Muscle layer of duodenum (tissue), 2 donors: Measurements from ENCODE around the gene CXCL1.

Experiments used
- H3K27ac ChIP-seq: one replicate; pipeline ENCODE4 v1.7.0; 2013; ENCODE audit warnings: mild to moderate bottlenecking, low read length
- H3K27me3 ChIP-seq: one replicate; pipeline ENCODE4 v1.7.0; 2013; ENCODE audit warnings: low read depth, mild to moderate bottlenecking, control low read depth, low read length
- H3K36me3 ChIP-seq, 2 donors: one replicate each; pipeline ENCODE4 v1.7.0; 2013; ENCODE audit warnings: low read length in 2 of 2, control low read depth in 1 of 2, mild to moderate bottlenecking in 1 of 2; ENCODE audit not compliant: insufficient read depth in 2 of 2, control insufficient read depth in 1 of 2
- H3K4me1 ChIP-seq, 2 donors: one replicate each; pipeline ENCODE4 v1.7.0; 2013; ENCODE audit warnings: low read length in 2 of 2, mild to moderate bottlenecking in 2 of 2, control low read depth in 1 of 2, moderate library complexity in 1 of 2; ENCODE audit not compliant: insufficient read depth in 2 of 2, control insufficient read depth in 1 of 2
- H3K4me3 ChIP-seq, 2 donors: one replicate each; pipeline ENCODE4 v1.7.0; 2013; ENCODE audit warnings: low read length in 2 of 2, low read depth in 1 of 2, mild to moderate bottlenecking in 1 of 2
- H3K9me3 ChIP-seq, 2 donors: one replicate each; pipeline ENCODE4 v1.7.0; 2013; ENCODE audit warnings: low read length in 2 of 2, control low read depth in 1 of 2, mild to moderate bottlenecking in 1 of 2; ENCODE audit not compliant: control insufficient read depth in 1 of 2
- donor health status: healthy.

Gene CXCL1

GRCh38 chr4:73866246-73866645 lies 2.9 kb upstream of the CXCL1 start:
- peaks cover 11% of the 10 kb centered on the region for H3K27me3 ChIP-seq
- no peaks in the 10 kb centered on the region for H3K36me3 ChIP-seq
- no peak overlapping the region for H3K4me3 ChIP-seq
- no peak overlapping the region for H3K27ac ChIP-seq
- no peaks in the 10 kb centered on the region for H3K9me3 ChIP-seq
- no peaks in the 10 kb centered on the region for H3K4me1 ChIP-seq

- H3K36me3 ChIP-seq: no peaks in the 10 kb centered on the region
- H3K4me1 ChIP-seq: no peaks in the 10 kb centered on the region
- H3K27me3 ChIP-seq: peaks cover 11% of the 10 kb centered on the region
- H3K4me3 ChIP-seq: peak overlapping the region in 1 of 2 donors; percentile 62
- H3K9me3 ChIP-seq: no peaks in the 10 kb centered on the region
- H3K27ac ChIP-seq: no peak overlapping the region
These were observed 1.4 kb upstream of the CXCL1 start for GRCh38 chr4:73867783-73868182.

- H3K4me3 ChIP-seq: peak overlapping the region; percentile 57 to 62
- H3K4me1 ChIP-seq: no peaks in the 10 kb centered on the region
- H3K27me3 ChIP-seq: peaks cover 11% of the 10 kb centered on the region
- H3K36me3 ChIP-seq: no peaks in the 10 kb centered on the region
- no peak overlapping the region for H3K27ac ChIP-seq
- H3K9me3 ChIP-seq: no peaks in the 10 kb centered on the region
These were observed 725 bp upstream of the CXCL1 start for GRCh38 chr4:73868206-73869129.

GRCh38 chr4:73870260-73870659 lies 1.1 kb downstream of the CXCL1 start:
- Histone ChIP-seq H3K36me3 (no peaks in the 10 kb centered on the region), H3K4me1 (no peaks in the 10 kb centered on the region), H3K27ac (no peak overlapping the region), H3K9me3 (no peaks in the 10 kb centered on the region), H3K4me3 (no peak overlapping the region), H3K27me3 (peaks cover 11% of the 10 kb centered on the region)

- Histone ChIP-seq H3K9me3 (no peaks in the 10 kb centered on the region), H3K27me3 (peaks cover 11% of the 10 kb centered on the region), H3K4me1 (no peaks in the 10 kb centered on the region), H3K36me3 (no peaks in the 10 kb centered on the region), H3K4me3 (no peak overlapping the region), H3K27ac (no peak overlapping the region)
These were observed 1.6 kb downstream of the CXCL1 start for GRCh38 chr4:73870768-73871167.

GRCh38 chr4:73871511-73872310 lies 2.5 kb downstream of the CXCL1 start:
- Histone ChIP-seq H3K27ac (no peak overlapping the region), H3K9me3 (no peaks in the 10 kb centered on the region), H3K4me3 (no peak overlapping the region), H3K27me3 (peaks cover 11% of the 10 kb centered on the region), H3K4me1 (no peaks in the 10 kb centered on the region), H3K36me3 (no peaks in the 10 kb centered on the region)

GRCh38 chr4:73872316-73873108 lies 3.3 kb downstream of the CXCL1 start:
- Histone ChIP-seq H3K27ac (no peak overlapping the region), H3K4me3 (no peak overlapping the region), H3K36me3 (no peaks in the 10 kb centered on the region), H3K27me3 (peaks cover 11% of the 10 kb centered on the region), H3K4me1 (no peaks in the 10 kb centered on the region), H3K9me3 (no peaks in the 10 kb centered on the region)

GRCh38 chr4:73874386-73874785 lies 5.2 kb downstream of the CXCL1 start:
- Histone ChIP-seq H3K9me3 (no peaks in the 10 kb centered on the region), H3K27ac (no peak overlapping the region), H3K4me1 (no peaks in the 10 kb centered on the region), H3K27me3 (no peaks in the 10 kb centered on the region), H3K4me3 (no peak overlapping the region), H3K36me3 (no peaks in the 10 kb centered on the region)

GRCh38 chr4:73875401-73875800 lies 6.2 kb downstream of the CXCL1 start:
- H3K27me3 ChIP-seq: no peaks in the 10 kb centered on the region
- no peaks in the 10 kb centered on the region for H3K4me1 ChIP-seq
- no peak overlapping the region for H3K27ac ChIP-seq
- H3K9me3 ChIP-seq: no peaks in the 10 kb centered on the region
- H3K36me3 ChIP-seq: no peaks in the 10 kb centered on the region
- no peak overlapping the region for H3K4me3 ChIP-seq

- Histone ChIP-seq H3K27ac (no peak overlapping the region), H3K4me1 (no peaks in the 10 kb centered on the region), H3K36me3 (no peaks in the 10 kb centered on the region), H3K9me3 (no peaks in the 10 kb centered on the region), H3K4me3 (no peak overlapping the region), H3K27me3 (no peaks in the 10 kb centered on the region)
These were observed 14.1 kb downstream of the CXCL1 start for GRCh38 chr4:73883306-73883705.
